Mesenchymal stem cell (in vitro differentiated cells and primary cell): Measurements from ENCODE around the gene ANGPTL2.
A peak's percentile ranks its signal among the peaks of the same experiment; 100 is the strongest.

Experiments used
- DNase-seq: peaks from one replicate; pipeline ENCODE4 v3.0.0-alpha.2; 2013
- H2AFZ ChIP-seq: one replicate; pipeline ENCODE4 v1.6.1; 2013; ENCODE audit warnings: low read depth, mild to moderate bottlenecking, control low read depth, inconsistent platforms, low read length, moderate library complexity
- H2AK5ac ChIP-seq: 2 replicates; pipeline ENCODE4 v1.6.1; 2013; ENCODE audit warnings: low read length, moderate library complexity, mild to moderate bottlenecking, inconsistent platforms; ENCODE audit not compliant: severe bottlenecking
- H2BK120ac ChIP-seq: one replicate; pipeline ENCODE4 v1.6.1; 2013; ENCODE audit warnings: low read depth, mild to moderate bottlenecking, inconsistent platforms, low read length, moderate library complexity
- H2BK12ac ChIP-seq, 2 experiments: one replicate each; pipeline ENCODE4 v1.6.1; 2013; ENCODE audit warnings: inconsistent platforms in 2 of 2, low read length in 2 of 2, mild to moderate bottlenecking in 2 of 2, moderate library complexity in 2 of 2, control low read depth in 1 of 2
- H2BK15ac ChIP-seq: one replicate; pipeline ENCODE4 v1.6.1; 2013; ENCODE audit warnings: mild to moderate bottlenecking, low read depth, inconsistent platforms; ENCODE audit not compliant: poor library complexity, severe bottlenecking
- H2BK5ac ChIP-seq: 2 replicates; pipeline ENCODE4 v1.6.1; 2013; ENCODE audit warnings: low read depth, mild to moderate bottlenecking, low read length, control low read depth, inconsistent platforms; ENCODE audit not compliant: poor library complexity, severe bottlenecking
- H3K14ac ChIP-seq, 2 experiments: one replicate each; pipeline ENCODE4 v1.6.1; 2013; ENCODE audit warnings: inconsistent platforms in 2 of 2, low read length in 2 of 2, control low read depth in 1 of 2, mild to moderate bottlenecking in 1 of 2, moderate library complexity in 1 of 2
- H3K18ac ChIP-seq, 2 experiments: one replicate each; pipeline ENCODE4 v1.6.1; 2013; ENCODE audit warnings: inconsistent platforms in 2 of 2, low read length in 2 of 2, control low read depth in 1 of 2, low read depth in 1 of 2, mild to moderate bottlenecking in 1 of 2
- H3K23ac ChIP-seq, 2 experiments: one replicate each; pipeline ENCODE4 v1.6.1; 2013; ENCODE audit warnings: inconsistent platforms in 2 of 2, low read length in 2 of 2, mild to moderate bottlenecking in 2 of 2, moderate library complexity in 2 of 2, control low read depth in 1 of 2
- H3K27ac ChIP-seq: 2 replicates; pipeline ENCODE4 v1.5.1; 2013; ENCODE audit warnings: mild to moderate bottlenecking, moderate library complexity, low read length, control low read depth, inconsistent platforms; ENCODE audit not compliant: poor library complexity, severe bottlenecking
- H3K27me3 ChIP-seq, 2 experiments: 2 replicates each; pipeline versions ENCODE4 v1.6.1 to v1.7.0; 2013; ENCODE audit warnings: low read length in 2 of 2, mild to moderate bottlenecking in 2 of 2, moderate library complexity in 2 of 2, control low read depth in 1 of 2, inconsistent platforms in 1 of 2; ENCODE audit not compliant: control insufficient read depth in 1 of 2, insufficient read depth in 1 of 2
- H3K36me3 ChIP-seq, 2 experiments: 2 replicates each; pipeline versions ENCODE4 v1.6.1 to v1.7.0; 2013; ENCODE audit warnings: low read length in 2 of 2, control low read depth in 1 of 2, inconsistent platforms in 1 of 2, low read depth in 1 of 2, mild to moderate bottlenecking in 1 of 2; ENCODE audit not compliant: insufficient read depth in 2 of 2, control insufficient read depth in 1 of 2
- H3K4ac ChIP-seq, 2 experiments: one replicate each; pipeline ENCODE4 v1.6.1; 2013; ENCODE audit warnings: inconsistent platforms in 2 of 2, low read length in 2 of 2, mild to moderate bottlenecking in 2 of 2, moderate library complexity in 2 of 2, control low read depth in 1 of 2, low read depth in 1 of 2
- H3K4me1 ChIP-seq: 2 replicates; pipeline ENCODE4 v1.6.1; 2013; ENCODE audit warnings: low read depth, low read length, control low read depth; ENCODE audit not compliant: control insufficient read depth, insufficient read depth
- H3K4me2 ChIP-seq: 2 replicates; pipeline ENCODE4 v1.6.1; 2013; ENCODE audit warnings: low read length, mild to moderate bottlenecking, inconsistent platforms; ENCODE audit not compliant: poor library complexity, severe bottlenecking
- H3K4me3 ChIP-seq, 2 experiments: 2 replicates each; pipeline versions ENCODE4 v1.5.1 to v1.7.0; 2013; ENCODE audit warnings: low read length in 2 of 2, mild to moderate bottlenecking in 2 of 2, control low read depth in 1 of 2, low read depth in 1 of 2; ENCODE audit not compliant: insufficient read depth in 1 of 2
- H3K79me1 ChIP-seq: replicated peaks from 2 replicates; pipeline ENCODE4 v1.6.1; 2013; ENCODE audit warnings: mild to moderate bottlenecking, control low read depth, low read length, inconsistent platforms; ENCODE audit not compliant: poor library complexity, severe bottlenecking
- H3K9ac ChIP-seq: 2 replicates; pipeline ENCODE4 v1.7.0; 2013; ENCODE audit warnings: mild to moderate bottlenecking, low read length, moderate library complexity
- H3K9me3 ChIP-seq: 2 replicates; pipeline ENCODE4 v1.7.0; 2013; ENCODE audit warnings: mild to moderate bottlenecking, low read length; ENCODE audit not compliant: control insufficient read depth
- H4K8ac ChIP-seq: one replicate; pipeline ENCODE4 v1.6.1; 2013; ENCODE audit warnings: inconsistent platforms, mild to moderate bottlenecking, low read length, moderate library complexity
- H4K91ac ChIP-seq: one replicate; pipeline ENCODE4 v1.6.1; 2013; ENCODE audit warnings: mild to moderate bottlenecking, low read length, inconsistent platforms
- WGBS: methylation state at CpG from one replicate; pipeline ENCODE4 v1.1.7; 2013; ENCODE audit warnings: mixed read lengths; 5-methylcytosine and 5-hydroxymethylcytosine counted together

Gene ANGPTL2

DNA sequence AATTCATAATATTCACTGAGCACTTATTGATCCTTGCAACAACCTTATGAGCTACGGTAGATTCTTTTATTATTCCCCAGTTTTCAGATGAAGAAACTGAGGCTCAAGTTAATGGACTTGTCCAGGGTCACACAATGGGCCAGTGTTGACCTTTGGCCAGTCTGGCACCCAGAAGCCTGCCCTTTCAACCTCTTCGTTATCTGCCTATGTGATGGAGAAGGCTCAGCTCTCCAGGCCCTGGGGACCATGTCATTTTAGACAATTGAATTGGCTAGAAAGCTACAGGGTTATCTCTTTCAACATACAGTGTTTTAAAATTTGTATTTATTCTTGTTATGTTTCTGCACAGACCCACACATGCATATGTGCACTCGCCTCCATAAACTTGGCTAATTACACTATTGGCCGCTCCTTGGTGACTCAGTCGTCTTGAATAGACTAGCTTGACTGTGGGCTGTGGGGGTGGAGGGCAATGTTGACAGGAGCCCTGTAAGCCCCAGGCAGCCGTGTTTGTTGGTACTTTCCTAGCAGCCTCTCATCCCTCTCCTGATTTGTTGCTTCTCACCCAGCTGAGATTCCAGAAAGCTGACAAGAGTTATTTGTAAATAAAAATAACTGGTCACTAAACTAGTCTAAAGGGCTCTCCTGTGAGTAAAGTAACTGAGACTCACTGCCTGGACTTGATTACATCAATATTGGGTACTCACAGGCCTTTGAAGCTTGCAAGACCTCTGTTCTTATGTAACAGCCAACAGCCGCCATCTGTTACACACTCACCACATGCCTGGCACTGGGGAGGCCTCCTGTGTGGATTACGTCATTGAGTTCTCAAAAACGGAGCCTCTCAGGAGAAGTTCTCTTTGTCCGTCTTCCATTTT lies 8.5 kb upstream of the ANGPTL2 start:
- Histone ChIP-seq H3K23ac (no peak overlapping the region), H3K4ac (no peak overlapping the region), H2BK5ac (no peak overlapping the region), H2AFZ (no peak overlapping the region), H2AK5ac (no peak overlapping the region), H3K4me1 (peaks cover 20% of the 10 kb centered on the region), H3K27ac (no peak overlapping the region), H2BK120ac (no peak overlapping the region), H3K79me1 (no peaks in the 10 kb centered on the region), H4K8ac (no peak overlapping the region), H3K4me2 (no peak overlapping the region), H3K4me3 (no peak overlapping the region), H3K18ac (no peak overlapping the region), H3K9ac (peak overlapping the region; percentile 77), H3K9me3 (no peaks in the 10 kb centered on the region), H4K91ac (no peak overlapping the region), H3K36me3 (no peaks in the 10 kb centered on the region), H3K14ac (no peak overlapping the region), H3K27me3 (peaks cover 0 to 6% of the 10 kb centered on the region in 2 experiments), H2BK12ac (peak overlapping the region in 1 of 2 experiments; percentile 42), H2BK15ac (no peak overlapping the region)
- peak; percentile 97 for DNase-seq
- WGBS, result 48% methylated on average over 8 of the region's 10 CpGs

DNA sequence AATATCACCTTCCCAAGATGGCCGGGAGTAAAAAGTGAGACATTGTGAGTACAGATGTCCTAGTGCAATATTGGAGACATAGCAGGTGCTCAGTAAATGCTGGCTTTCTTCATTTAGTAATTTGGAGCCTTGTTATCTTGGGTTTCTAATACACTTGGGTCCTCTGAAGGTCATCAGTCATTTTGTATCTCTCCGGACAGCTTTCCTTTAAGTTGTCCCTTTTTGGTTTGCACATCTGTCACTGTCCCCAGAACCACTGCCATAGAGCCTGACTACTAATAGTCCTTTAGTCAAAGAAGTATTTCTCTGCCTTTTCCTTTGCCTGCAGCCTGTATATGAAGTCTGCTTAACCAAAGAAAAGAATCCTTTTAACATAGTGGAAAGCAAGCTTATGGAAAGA lies 7.8 kb upstream of the ANGPTL2 start:
- H3K4me2 ChIP-seq, result no peak overlapping the region
- H2AK5ac ChIP-seq, result no peak overlapping the region
- H3K4me3 ChIP-seq, result no peak overlapping the region
- no peak overlapping the region for H3K18ac ChIP-seq
- no peak overlapping the region for H3K14ac ChIP-seq
- no peak overlapping the region for H3K23ac ChIP-seq
- H3K27me3 ChIP-seq, result peaks cover 0 to 12% of the 10 kb centered on the region in 2 experiments
- no peak overlapping the region for H2AFZ ChIP-seq
- no peak overlapping the region for H3K27ac ChIP-seq
- no peak overlapping the region for H4K8ac ChIP-seq
- H3K4me1 ChIP-seq, result peaks cover 20% of the 10 kb centered on the region
- H3K36me3 ChIP-seq, result no peaks in the 10 kb centered on the region
- no peak overlapping the region for H2BK5ac ChIP-seq
- no peaks in the 10 kb centered on the region for H3K9me3 ChIP-seq
- WGBS, result 78% methylated on average over 2 of the region's 2 CpGs
- DNase-seq, result no peak
- H3K4ac ChIP-seq, result no peak overlapping the region
- no peaks in the 10 kb centered on the region for H3K79me1 ChIP-seq
- H2BK120ac ChIP-seq, result no peak overlapping the region
- no peak overlapping the region for H2BK15ac ChIP-seq
- H2BK12ac ChIP-seq, result no peak overlapping the region
- H4K91ac ChIP-seq, result no peak overlapping the region
- peak overlapping the region; percentile 77 for H3K9ac ChIP-seq

DNA sequence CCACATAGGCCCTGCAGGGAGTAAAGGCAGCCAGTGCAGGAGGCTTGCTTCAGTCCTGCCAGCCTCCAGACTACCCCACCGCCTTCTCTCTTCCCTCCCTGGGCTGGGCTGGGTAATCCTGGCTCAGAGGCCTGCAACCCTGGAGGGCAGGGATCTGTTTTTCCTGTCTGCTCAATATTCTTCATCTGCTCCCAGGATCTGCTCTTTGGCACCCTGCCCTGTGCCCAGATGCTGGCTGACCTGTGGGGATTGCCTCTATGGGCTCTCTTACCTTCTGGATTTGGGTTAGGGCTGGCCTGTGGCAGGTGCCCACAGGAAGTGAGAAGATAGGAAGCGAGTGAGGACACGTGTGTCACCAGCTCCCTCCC lies 7.3 kb upstream of the ANGPTL2 start:
- WGBS, result 75% methylated on average over 3 of the region's 3 CpGs
- H3K9ac ChIP-seq, result peak overlapping the region; percentile 55

DNA sequence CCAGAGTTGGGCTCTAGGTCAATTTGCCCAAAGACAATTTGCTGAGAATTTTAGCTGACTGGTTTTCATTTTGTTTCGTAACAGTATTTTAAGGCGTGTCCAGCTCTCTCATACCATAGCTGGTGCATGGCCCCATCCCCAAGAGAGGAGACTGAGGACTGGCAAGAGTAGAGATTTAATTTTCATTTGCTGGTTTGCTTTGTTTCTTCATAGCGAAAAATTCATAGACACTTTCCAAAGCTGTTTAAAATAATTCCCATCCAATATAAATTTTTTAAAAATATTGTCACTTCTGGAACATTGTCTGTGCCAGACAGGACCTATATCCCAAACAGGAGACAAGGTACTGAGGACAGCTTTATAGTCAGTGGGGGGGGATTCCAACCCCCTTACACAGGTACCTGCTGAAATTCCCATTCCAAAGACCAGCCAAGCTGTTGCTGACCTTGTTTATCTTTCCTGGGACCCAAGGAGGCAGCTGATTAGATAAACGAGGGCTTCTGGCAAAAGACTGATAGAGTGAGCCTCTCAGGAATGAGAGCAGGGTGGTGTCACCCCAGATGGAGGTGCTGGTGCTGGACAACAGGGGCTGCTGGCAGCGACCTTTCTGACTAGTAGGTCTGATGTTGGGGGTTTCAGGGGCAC lies 6.8 kb upstream of the ANGPTL2 start:
- 71% methylated on average over 3 of the region's 5 CpGs for WGBS
- H4K91ac ChIP-seq, result no peak overlapping the region

More for the DNA sequence above, 7.3 kb upstream of the ANGPTL2 start:
- no peak overlapping the region for H2BK5ac ChIP-seq
- H3K4me3 ChIP-seq, result no peak overlapping the region
- H3K23ac ChIP-seq, result no peak overlapping the region
- H2AK5ac ChIP-seq, result no peak overlapping the region
- no peak overlapping the region for H3K27ac ChIP-seq
- H3K9me3 ChIP-seq, result no peaks in the 10 kb centered on the region
- H3K79me1 ChIP-seq, result no peaks in the 10 kb centered on the region
- H3K4me1 ChIP-seq, result peaks cover 20% of the 10 kb centered on the region
- H3K4me2 ChIP-seq, result no peak overlapping the region
- H3K4ac ChIP-seq, result no peak overlapping the region
- H2BK12ac ChIP-seq, result peak overlapping the region in 1 of 2 experiments; percentile 85
- H4K91ac ChIP-seq, result no peak overlapping the region
- H2BK120ac ChIP-seq, result no peak overlapping the region
- no peak overlapping the region for H3K18ac ChIP-seq
- no peak for DNase-seq
- H3K14ac ChIP-seq, result no peak overlapping the region
- H4K8ac ChIP-seq, result peak overlapping the region; percentile 22
- H2BK15ac ChIP-seq, result no peak overlapping the region
- H3K36me3 ChIP-seq, result no peaks in the 10 kb centered on the region
- H3K27me3 ChIP-seq, result peaks cover 0 to 18% of the 10 kb centered on the region in 2 experiments
- no peak overlapping the region for H2AFZ ChIP-seq

More for the DNA sequence above, 6.8 kb upstream of the ANGPTL2 start:
- H2AK5ac ChIP-seq, result no peak overlapping the region
- no peak overlapping the region for H2BK15ac ChIP-seq
- H3K4me2 ChIP-seq, result no peak overlapping the region
- H3K79me1 ChIP-seq, result no peaks in the 10 kb centered on the region
- no peak for DNase-seq
- H3K4me1 ChIP-seq, result peaks cover 20% of the 10 kb centered on the region
- no peak overlapping the region for H3K23ac ChIP-seq
- peak overlapping the region in 1 of 2 experiments; percentile 12 for H3K4ac ChIP-seq
- peaks cover 0 to 21% of the 10 kb centered on the region in 2 experiments for H3K27me3 ChIP-seq
- H2BK5ac ChIP-seq, result no peak overlapping the region
- peak overlapping the region; percentile 60 for H3K9ac ChIP-seq
- H4K8ac ChIP-seq, result peak overlapping the region; percentile 22
- no peak overlapping the region for H3K14ac ChIP-seq
- peak overlapping the region in 1 of 2 experiments; percentile 85 for H2BK12ac ChIP-seq
- H2AFZ ChIP-seq, result no peak overlapping the region
- no peaks in the 10 kb centered on the region for H3K36me3 ChIP-seq
- no peak overlapping the region for H3K27ac ChIP-seq
- no peak overlapping the region for H2BK120ac ChIP-seq
- H3K18ac ChIP-seq, result peak overlapping the region in 1 of 2 experiments; percentile 1
- H3K9me3 ChIP-seq, result no peaks in the 10 kb centered on the region
- H3K4me3 ChIP-seq, result no peak overlapping the region
